ENCODE measurements around the gene UBXN11. TPM values are rescaled to one million over a fixed set of nuclear protein-coding genes. Genes with fewer than 3 reads are reported as not detected.

UBXN11 gene
- total RNA-seq, 1 donor, result 5.6 TPM

GRCh38 chr1:26352338-26352679 lies 45.9 kb upstream of the UBXN11 start:
- DNase-seq (ENCODE audit: low read depth), result no peak
- no peak for TF ChIP-seq CTCF (IDR thresholded peaks at IDR 0.05; ENCODE audit: insufficient read depth, low read depth, low read length)
- H3K4me3 ChIP-seq (ENCODE audit: low read depth, low read length), result no peak overlapping the region

GRCh38 chr1:26351590-26352337 lies 45.3 kb upstream of the UBXN11 start:
- no peak overlapping the region for H3K4me3 ChIP-seq (ENCODE audit: low read depth, low read length)
- DNase-seq (ENCODE audit: low read depth), result no peak
- TF ChIP-seq CTCF (IDR thresholded peaks at IDR 0.05; ENCODE audit: insufficient read depth, low read depth, low read length), result no peak

DNA sequence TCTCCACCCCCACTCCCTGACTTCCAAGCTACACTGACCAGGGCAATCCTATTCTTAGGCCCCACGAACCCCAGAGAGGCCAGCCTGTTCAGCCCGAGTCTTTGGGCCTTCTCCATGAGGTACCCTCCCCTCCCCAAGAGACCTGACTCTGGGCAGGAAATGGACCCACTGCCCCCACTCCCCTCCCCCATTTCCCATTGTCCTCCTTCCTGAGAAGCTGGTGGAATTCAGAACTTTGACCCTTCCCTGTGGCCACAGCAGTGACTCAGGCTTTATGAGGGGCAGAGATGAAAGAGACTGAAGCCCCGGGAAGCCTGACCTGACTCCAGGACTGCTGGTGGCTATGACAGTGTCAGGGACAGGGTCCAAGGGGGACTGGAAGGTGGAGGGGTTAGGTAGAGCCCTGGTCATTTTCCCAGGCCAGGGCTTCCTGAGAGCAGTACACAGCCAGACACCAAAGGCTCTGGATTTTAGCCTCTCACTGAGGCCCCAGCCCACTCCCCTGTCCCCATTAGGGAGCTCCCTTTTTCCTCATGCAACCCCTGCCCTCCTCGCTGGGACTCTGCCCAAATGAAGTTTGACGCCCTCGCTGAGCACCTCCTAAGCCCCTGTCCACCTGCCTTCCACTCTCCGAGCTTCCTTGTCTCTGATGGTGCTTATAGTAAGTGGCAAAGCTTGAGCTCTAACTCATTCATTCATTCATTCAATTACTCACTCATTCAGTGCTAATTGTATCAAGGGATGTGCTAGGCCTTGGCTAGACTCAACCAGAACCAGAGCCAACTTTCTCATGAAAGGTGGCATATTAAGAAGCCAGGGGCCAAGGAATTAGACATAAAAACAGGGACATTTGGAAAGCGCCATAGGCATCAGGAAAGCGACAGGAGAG lies 44.5 kb upstream of the UBXN11 start:
- no peak overlapping the region for H3K4me3 ChIP-seq (ENCODE audit: low read depth, low read length)
- peak; percentile 17 for DNase-seq (ENCODE audit: low read depth)
- no peak for TF ChIP-seq CTCF (IDR thresholded peaks at IDR 0.05; ENCODE audit: insufficient read depth, low read depth, low read length)

- TF ChIP-seq CTCF (IDR thresholded peaks at IDR 0.05; ENCODE audit: insufficient read depth, low read depth, low read length), result no peak
- no peak for DNase-seq (ENCODE audit: low read depth)
- no peak overlapping the region for H3K4me3 ChIP-seq (ENCODE audit: low read depth, low read length)
Observed at GRCh38 chr1:26350343-26350700, 43.9 kb upstream of the UBXN11 start.

DNA sequence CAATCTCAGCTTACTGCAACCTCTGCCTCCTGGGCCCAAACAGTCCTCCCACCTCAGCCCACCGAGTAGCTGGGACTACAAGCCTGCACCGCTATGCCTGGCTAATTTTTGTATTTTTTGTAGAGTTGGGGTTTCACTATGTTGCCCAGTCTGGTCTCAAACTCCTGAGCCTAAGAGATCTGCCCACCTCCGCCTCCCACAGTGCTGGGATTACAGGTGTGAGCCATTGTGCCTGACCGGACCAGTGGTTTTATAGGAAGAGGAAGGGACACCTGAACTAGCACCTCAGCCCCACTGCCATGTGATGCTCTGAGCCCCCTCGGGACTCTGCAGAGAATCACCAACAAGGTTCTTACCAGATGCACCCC lies 43.4 kb upstream of the UBXN11 start:
- TF ChIP-seq CTCF (IDR thresholded peaks at IDR 0.05; ENCODE audit: insufficient read depth, low read depth, low read length), result no peak
- H3K4me3 ChIP-seq (ENCODE audit: low read depth, low read length), result no peak overlapping the region
- no peak for DNase-seq (ENCODE audit: low read depth)

GRCh38 chr1:26349188-26349876 lies 42.9 kb upstream of the UBXN11 start:
- no peak for TF ChIP-seq CTCF (IDR thresholded peaks at IDR 0.05; ENCODE audit: insufficient read depth, low read depth, low read length)
- no peak overlapping the region for H3K4me3 ChIP-seq (ENCODE audit: low read depth, low read length)
- peak; percentile 78 for DNase-seq (ENCODE audit: low read depth)
